T-helper 1 cell treated with Interleukin-12 subunit alpha and Interleukin-12 subunit beta and Interleukin-4 antibody, amounts not matched to agents 30 ng/mL and 1 ng/mL, for 36 hours (primary cell): ENCODE data around the gene ABCE1. TPM values are rescaled to one million over a fixed set of nuclear protein-coding genes. Genes with fewer than 3 reads are reported as not detected.

Source experiments
- intact Hi-C: fragments of 100-400 bp; cut with micrococcal nuclease; formaldehyde crosslinking; loops from one replicate; pipeline ENCODE4 v1.15.1; 2024
- total RNA-seq: library from RNA; stranded (reverse); gene quantifications from 2 replicates; pipeline ENCODE4 v1.2.3, GENCODE V29; 2022

ABCE1 gene
- total RNA-seq, 1 donor from 2014 or later: 91.3 TPM

- intact Hi-C loops: no loop called here
Measured at GRCh38 chr4:145101091-145101490, 3.0 kb downstream of the ABCE1 start.

GRCh38 chr4:145102619-145103018, 4.5 kb downstream of the ABCE1 start:
- intact Hi-C loops: no loop called here

- intact Hi-C loops: no loop called here
Measured at GRCh38 chr4:145103496-145103895, 5.4 kb downstream of the ABCE1 start.

GRCh38 chr4:145107126-145107525, 9.0 kb downstream of the ABCE1 start:
- intact Hi-C loops: no loop called here

- intact Hi-C loops: loop anchor here (1.0 kb wide), 1 partner anchor 9 kb away; no protein-coding TSS in a partner anchor
Measured at GRCh38 chr4:145108128-145108527, 10.0 kb downstream of the ABCE1 start.

GRCh38 chr4:145125396-145125795, 27.3 kb downstream of the ABCE1 start:
- intact Hi-C loops: no loop called here

- intact Hi-C loops: loop anchor here (10.0 kb wide), 1 partner anchor 805 kb away; the partner anchor contains the start of gene ZNF827
Measured at GRCh38 chr4:145130130-145130529, 32.0 kb downstream of the ABCE1 start.

- intact Hi-C loops: loop anchor here (1.0 to 10.0 kb wide), 2 partner anchors 9 to 804 kb away; partner anchors contain the start of gene ZNF827
Measured at GRCh38 chr4:145130788-145131399, 32.8 kb downstream of the ABCE1 start.

- intact Hi-C loops: loop anchor here (1.0 to 10.0 kb wide), 2 partner anchors 8 to 803 kb away; partner anchors contain the start of gene ZNF827
Measured at GRCh38 chr4:145131848-145132247, 33.7 kb downstream of the ABCE1 start.

GRCh38 chr4:145132511-145133098, 34.5 kb downstream of the ABCE1 start:
- intact Hi-C loops: loop anchor here (10.0 kb wide), 1 partner anchor 802 kb away; the partner anchor contains the start of gene ZNF827

GRCh38 chr4:145136219-145136618, 38.1 kb downstream of the ABCE1 start:
- intact Hi-C loops: loop anchor here (1.0 to 10.0 kb wide), 2 partner anchors 10 to 799 kb away; partner anchors contain the start of gene ZNF827

GRCh38 chr4:145148980-145149379, 50.9 kb downstream of the ABCE1 start:
- intact Hi-C loops: no loop called here

- intact Hi-C loops: no loop called here
Measured at GRCh38 chr4:145153181-145153903, 55.2 kb downstream of the ABCE1 start.

GRCh38 chr4:145153904-145154298, 55.8 kb downstream of the ABCE1 start:
- intact Hi-C loops: loop anchor here (1.0 kb wide), 2 partner anchors 28 to 403 kb away; no protein-coding TSS in a partner anchor

GRCh38 chr4:145154573-145154972, 56.5 kb downstream of the ABCE1 start:
- intact Hi-C loops: loop anchor here (1.0 kb wide), 2 partner anchors 28 to 403 kb away; no protein-coding TSS in a partner anchor

GRCh38 chr4:145155268-145155870, 57.3 kb downstream of the ABCE1 start:
- intact Hi-C loops: no loop called here

- intact Hi-C loops: no loop called here
Measured at GRCh38 chr4:145156986-145157385, 58.9 kb downstream of the ABCE1 start.

- intact Hi-C loops: no loop called here
Measured at GRCh38 chr4:145161549-145161948, 63.4 kb downstream of the ABCE1 start.

GRCh38 chr4:145167887-145168286, 69.8 kb downstream of the ABCE1 start:
- intact Hi-C loops: no loop called here

- intact Hi-C loops: loop anchor here (1.0 kb wide), 1 partner anchor 9 kb away; no protein-coding TSS in a partner anchor
Measured at GRCh38 chr4:145168581-145169187, 70.6 kb downstream of the ABCE1 start.

- intact Hi-C loops: no loop called here
Measured at GRCh38 chr4:145170223-145170622, 72.1 kb downstream of the ABCE1 start.
